H1 (cell line): ENCODE measurements around the gene LPP. TPM values are rescaled to one million over a fixed set of nuclear protein-coding genes. Genes with fewer than 3 reads are reported as not detected.

Experiments
- MAX ChIP-seq: IDR thresholded peaks from 2 replicates; pipeline ENCODE4 v1.6.1; 2012; ENCODE audit warnings: inconsistent platforms
- TAF7 ChIP-seq: optimal IDR thresholded peaks from 2 replicates; pipeline ENCODE3; 2011; ENCODE audit warnings: low read depth, mild to moderate bottlenecking, inconsistent platforms, low read length, moderate library complexity, borderline replicate concordance
- polyA plus RNA-seq, 7 experiments: library from polyadenylated mRNA; depleted of rRNA in 3 of 7; stranded (reverse) in 5 of 7; unstranded in 2 of 7; fragments of >200 nt in 5 of 7; fragments of 200-250 nt in 2 of 7; gene quantifications; 1 replicate in 5 of 7; 2 replicates in 1 of 7; 4 replicates in 1 of 7; pipeline versions ENCODE4 v1.2.1 to v1.2.3, GENCODE V29; 2011 to 2013; ENCODE audit warnings: missing spikeins in 2 of 7, mixed read lengths in 2 of 7
- total RNA-seq: library from RNA; stranded (reverse); fragmentation: NEBNext Ultra II Directional; extraction: Animal tissue kit (Norgen Biotek cat#: 25700); gene quantifications from 2 replicates; pipeline ENCODE4 v1.2.1, GENCODE V29; 2021

Gene LPP
- total and polyA plus RNA-seq, 2 of the 8 experiments (the other 6 are each of a cell fraction or from before 2014, with no cell fraction given), result 10.0 to 53.3 TPM

- TF ChIP-seq MAX, result no peak
- no peak for TF ChIP-seq TAF7
Observed at GRCh38 chr3:188682316-188682715, 528.4 kb downstream of the LPP start (continued).
